HEK293T (cell line): ENCODE results near the gene PITPNC1.

Experiments used
- ARNT ChIP-seq: fragments of 450-650 bp; IDR thresholded peaks from 2 replicates; pipeline ENCODE4 v1.6.1; 2017; ENCODE audit warnings: mild to moderate bottlenecking
- FOXA1 ChIP-seq: fragments of 450-650 bp; IDR thresholded peaks from 2 replicates; pipeline ENCODE4 v1.6.1; 2016; ENCODE audit warnings: mild to moderate bottlenecking
- FOXK2 ChIP-seq: fragments of 450-650 bp; IDR thresholded peaks from 2 replicates; pipeline ENCODE4 v1.6.1; 2016; ENCODE audit warnings: mild to moderate bottlenecking
- FOXM1 ChIP-seq: fragments of 450-650 bp; IDR thresholded peaks from 2 replicates; pipeline ENCODE4 v1.6.1; 2017; ENCODE audit warnings: mild to moderate bottlenecking, borderline replicate concordance
- HDGF ChIP-seq: fragments of 450-650 bp; IDR thresholded peaks from 2 replicates; pipeline ENCODE4 v1.6.1; 2017; ENCODE audit warnings: antibody characterized with exemption, borderline replicate concordance
- LEF1 ChIP-seq: fragments of 450-650 bp; IDR thresholded peaks from 2 replicates; pipeline ENCODE4 v1.6.1; 2017; ENCODE audit warnings: mild to moderate bottlenecking, borderline replicate concordance
- NFRKB ChIP-seq: fragments of 450-650 bp; IDR thresholded peaks from 2 replicates; pipeline ENCODE4 v1.6.1; 2016; ENCODE audit warnings: mild to moderate bottlenecking, moderate library complexity
- SP1 ChIP-seq: fragments of 450-650 bp; IDR thresholded peaks from 2 replicates; pipeline ENCODE4 v1.6.1; 2017
- ZNF384 ChIP-seq: fragments of 450-650 bp; IDR thresholded peaks from 2 replicates; pipeline ENCODE4 v1.6.1; 2016
- TF ChIP-seq, protein P1 (sequence below): fragments of 450-650 bp; IDR thresholded peaks from 2 replicates; pipeline ENCODE4 v1.6.1; 2016

- no peak for TF ChIP-seq FOXK2
- peak; percentile 98 for TF ChIP-seq ZNF384
- peak; percentile 62; the same call in 1 of the 2 replicates for TF ChIP-seq FOXA1
- no peak for TF ChIP-seq SP1
- no peak for TF ChIP-seq HDGF
- TF ChIP-seq NFRKB: no peak
- TF ChIP-seq, protein P1, sequence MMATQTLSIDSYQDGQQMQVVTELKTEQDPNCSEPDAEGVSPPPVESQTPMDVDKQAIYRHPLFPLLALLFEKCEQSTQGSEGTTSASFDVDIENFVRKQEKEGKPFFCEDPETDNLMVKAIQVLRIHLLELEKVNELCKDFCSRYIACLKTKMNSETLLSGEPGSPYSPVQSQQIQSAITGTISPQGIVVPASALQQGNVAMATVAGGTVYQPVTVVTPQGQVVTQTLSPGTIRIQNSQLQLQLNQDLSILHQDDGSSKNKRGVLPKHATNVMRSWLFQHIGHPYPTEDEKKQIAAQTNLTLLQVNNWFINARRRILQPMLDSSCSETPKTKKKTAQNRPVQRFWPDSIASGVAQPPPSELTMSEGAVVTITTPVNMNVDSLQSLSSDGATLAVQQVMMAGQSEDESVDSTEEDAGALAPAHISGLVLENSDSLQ: peak; percentile 89
- no peak for TF ChIP-seq LEF1
- no peak for TF ChIP-seq ARNT
- no peak for TF ChIP-seq FOXM1
Measured at GRCh38 chr17:67585077-67585602, 208.1 kb downstream of the PITPNC1 start.
